Parathyroid adenoma (tissue), 2 donors: ENCODE measurements around the gene PHC1.
"Not testable (repeated sequence)": the region's sequence is repeated elsewhere in the genome, so short reads cannot be mapped to it uniquely, and the experiment has no call there.

ENCODE experiments used
- H2AFZ ChIP-seq: fragments of 300-600 bp; sonication (generic); one replicate; pipeline ENCODE4 v1.7.0; 2017; ENCODE audit warnings: antibody characterized with exemption, mild to moderate bottlenecking
- H3K27ac ChIP-seq: fragments of 300-600 bp; sonication (generic); one replicate; pipeline ENCODE4 v1.7.0; 2017
- H3K27me3 ChIP-seq: fragments of 300-600 bp; sonication (generic); one replicate; pipeline ENCODE4 v1.7.0; 2017; ENCODE audit warnings: low read length; ENCODE audit not compliant: control insufficient read depth, insufficient read depth
- H3K36me3 ChIP-seq: fragments of 300-600 bp; sonication (generic); one replicate; pipeline ENCODE4 v1.7.0; 2017; ENCODE audit warnings: low read length; ENCODE audit not compliant: control insufficient read depth, insufficient read depth
- H3K4me1 ChIP-seq: fragments of 300-600 bp; sonication (generic); one replicate; pipeline ENCODE4 v1.7.0; 2017; ENCODE audit warnings: control low read depth
- H3K4me2 ChIP-seq: fragments of 300-600 bp; sonication (generic); one replicate; pipeline ENCODE4 v1.7.0; 2017; ENCODE audit warnings: low read length
- H3K4me3 ChIP-seq: fragments of 300-600 bp; sonication (generic); one replicate; pipeline ENCODE4 v1.7.0; 2017; ENCODE audit warnings: low read depth, low read length
- H3K79me2 ChIP-seq: fragments of 300-600 bp; sonication (generic); one replicate; pipeline ENCODE4 v1.7.0; 2017; ENCODE audit warnings: control low read depth
- H3K9ac ChIP-seq: fragments of 300-600 bp; sonication (generic); one replicate; pipeline ENCODE4 v1.7.0; 2017; ENCODE audit warnings: mild to moderate bottlenecking
- H3K9me3 ChIP-seq: fragments of 300-600 bp; sonication (generic); one replicate; pipeline ENCODE4 v1.7.0; 2017; ENCODE audit warnings: low read length; ENCODE audit not compliant: control insufficient read depth
- CTCF ChIP-seq: fragments of 300-600 bp; sonication (generic); IDR thresholded peaks from one replicate; pipeline ENCODE4 v1.7.0; 2017; ENCODE audit warnings: antibody characterized with exemption, mild to moderate bottlenecking
- donor health status: primary hyperparathyroidism.

Gene PHC1

GRCh38 chr12:8899830-8900229 is 14.5 kb upstream of the PHC1 start:
- Histone ChIP-seq H3K36me3 (no peaks in the 10 kb centered on the region), H3K9me3 (no peaks in the 10 kb centered on the region)
- TF ChIP-seq CTCF = no peak

GRCh38 chr12:8902703-8903102 is 11.6 kb upstream of the PHC1 start:
- not testable (repeated sequence) for H3K4me2 ChIP-seq, H3K9ac ChIP-seq, H3K9me3 ChIP-seq, H3K4me1 ChIP-seq, H2AFZ ChIP-seq, H3K27me3 ChIP-seq, H3K79me2 ChIP-seq, H3K36me3 ChIP-seq, H3K27ac ChIP-seq, H3K4me3 ChIP-seq

More at GRCh38 chr12:8899830-8900229, 14.5 kb upstream of the PHC1 start:
- no peak overlapping the region for H3K27ac ChIP-seq
- H3K27me3 ChIP-seq = no peaks in the 10 kb centered on the region
- no peak overlapping the region for H3K4me2 ChIP-seq
- H3K4me3 ChIP-seq = no peak overlapping the region
- H3K9ac ChIP-seq = no peak overlapping the region
- no peaks in the 10 kb centered on the region for H3K79me2 ChIP-seq
- no peak overlapping the region for H2AFZ ChIP-seq
- H3K4me1 ChIP-seq = no peaks in the 10 kb centered on the region

- Histone ChIP-seq H3K27me3 (no peaks in the 10 kb centered on the region), H3K36me3 (no peaks in the 10 kb centered on the region), H3K4me3 (no peak overlapping the region), H3K27ac (no peak overlapping the region), H3K9me3 (no peaks in the 10 kb centered on the region), H3K4me1 (no peaks in the 10 kb centered on the region), H3K4me2 (no peak overlapping the region), H3K9ac (no peak overlapping the region), H3K79me2 (no peaks in the 10 kb centered on the region), H2AFZ (no peak overlapping the region)
- TF ChIP-seq CTCF = no peak
Measured at GRCh38 chr12:8903646-8904045, 10.7 kb upstream of the PHC1 start.

- Histone ChIP-seq H3K36me3 (no peaks in the 10 kb centered on the region), H3K9ac (no peak overlapping the region), H3K9me3 (no peaks in the 10 kb centered on the region), H3K4me3 (no peak overlapping the region), H3K27me3 (no peaks in the 10 kb centered on the region), H3K4me1 (no peaks in the 10 kb centered on the region), H2AFZ (no peak overlapping the region), H3K79me2 (no peaks in the 10 kb centered on the region), H3K27ac (no peak overlapping the region), H3K4me2 (no peak overlapping the region)
- TF ChIP-seq CTCF = no peak
Measured at GRCh38 chr12:8904665-8905064, 9.6 kb upstream of the PHC1 start.

- Histone ChIP-seq H3K27me3 (no peaks in the 10 kb centered on the region), H3K36me3 (no peaks in the 10 kb centered on the region), H3K4me2 (no peak overlapping the region), H3K79me2 (no peaks in the 10 kb centered on the region), H2AFZ (no peak overlapping the region), H3K4me1 (no peaks in the 10 kb centered on the region), H3K27ac (no peak overlapping the region), H3K9me3 (no peaks in the 10 kb centered on the region), H3K4me3 (no peak overlapping the region), H3K9ac (no peak overlapping the region)
- TF ChIP-seq CTCF = no peak
Measured at GRCh38 chr12:8905546-8905945, 8.8 kb upstream of the PHC1 start.
